Osteocyte (in vitro differentiated cells): ENCODE measurements around the gene STK31. TPM values are rescaled to one million over a fixed set of nuclear protein-coding genes. Genes with fewer than 3 reads are reported as not detected.
"Not testable (repeated sequence)": the region's sequence is repeated elsewhere in the genome, so short reads cannot be mapped to it uniquely, and the experiment has no call there.

Source experiments
- DNase-seq: peaks from one replicate; pipeline ENCODE4 v3.0.0; 2021; ENCODE audit warnings: mixed read lengths; ENCODE audit not compliant: unreplicated experiment; ENCODE audit errors: extremely low spot score
- H3K27ac Mint-ChIP-seq: one replicate; pipeline ENCODE4 v1.8.0; 2021; ENCODE audit warnings: mild to moderate bottlenecking, mixed read lengths; ENCODE audit not compliant: unreplicated experiment
- H3K27me3 Mint-ChIP-seq: one replicate; pipeline ENCODE4 v1.8.0; 2021; ENCODE audit warnings: mixed read lengths; ENCODE audit not compliant: unreplicated experiment
- H3K36me3 Mint-ChIP-seq: one replicate; pipeline ENCODE4 v1.8.0; 2021; ENCODE audit warnings: mixed read lengths; ENCODE audit not compliant: unreplicated experiment
- H3K4me1 Mint-ChIP-seq: one replicate; pipeline ENCODE4 v1.8.0; 2021; ENCODE audit warnings: mixed read lengths; ENCODE audit not compliant: unreplicated experiment
- H3K4me3 Mint-ChIP-seq: one replicate; pipeline ENCODE4 v1.8.0; 2021; ENCODE audit warnings: mild to moderate bottlenecking, moderate library complexity, mixed read lengths; ENCODE audit not compliant: unreplicated experiment
- H3K9me3 Mint-ChIP-seq: one replicate; pipeline ENCODE4 v1.8.0; 2021; ENCODE audit warnings: mixed read lengths; ENCODE audit not compliant: unreplicated experiment
- CTCF ChIP-seq: fragments of 200-600 bp; sonication (generic); IDR thresholded peaks from 2 replicates; pipeline ENCODE4 v1.5.0; 2021; ENCODE audit warnings: antibody characterized with exemption, mild to moderate bottlenecking, moderate library complexity
- total RNA-seq: library from RNA; stranded (reverse); gene quantifications from 2 replicates; pipeline ENCODE4 v1.2.1, GENCODE V29; 2021

The STK31 gene
- total RNA-seq, 1 donor from 2014 or later = 0.35 TPM

GRCh38 chr7:23721456-23721855 lies 11.4 kb downstream of the STK31 start:
- Mint-ChIP-seq H3K27me3 (peaks cover 10% of the 10 kb centered on the region), H3K9me3 (no peaks in the 10 kb centered on the region), H3K4me3 (no peak overlapping the region), H3K4me1 (no peaks in the 10 kb centered on the region), H3K27ac (no peak overlapping the region), H3K36me3 (no peaks in the 10 kb centered on the region)
- no peak for DNase-seq
- TF ChIP-seq CTCF = no peak

- H3K27ac Mint-ChIP-seq, H3K36me3 Mint-ChIP-seq, H3K4me1 Mint-ChIP-seq, DNase-seq, H3K9me3 Mint-ChIP-seq, H3K4me3 Mint-ChIP-seq: not testable (repeated sequence)
- peaks cover 10% of the 10 kb centered on the region for H3K27me3 Mint-ChIP-seq
Observed at GRCh38 chr7:23722587-23723216, 12.7 kb downstream of the STK31 start.

- H3K4me1 Mint-ChIP-seq, DNase-seq, H3K36me3 Mint-ChIP-seq, H3K9me3 Mint-ChIP-seq, H3K27ac Mint-ChIP-seq, H3K4me3 Mint-ChIP-seq: not testable (repeated sequence)
- H3K27me3 Mint-ChIP-seq = peaks cover 10% of the 10 kb centered on the region
Observed at GRCh38 chr7:23724113-23724512, 14.1 kb downstream of the STK31 start.

GRCh38 chr7:23742051-23742450 lies 32.0 kb downstream of the STK31 start:
- no peaks in the 10 kb centered on the region for H3K4me1 Mint-ChIP-seq
- TF ChIP-seq CTCF = no peak
- peaks cover 18% of the 10 kb centered on the region for H3K9me3 Mint-ChIP-seq
- no peak overlapping the region for H3K27ac Mint-ChIP-seq
- H3K27me3 Mint-ChIP-seq = no peaks in the 10 kb centered on the region
- no peak overlapping the region for H3K4me3 Mint-ChIP-seq
- H3K36me3 Mint-ChIP-seq = no peaks in the 10 kb centered on the region
- DNase-seq = no peak

GRCh38 chr7:23743226-23743625 lies 33.2 kb downstream of the STK31 start:
- Mint-ChIP-seq H3K4me3 (no peak overlapping the region), H3K27ac (no peak overlapping the region), H3K27me3 (no peaks in the 10 kb centered on the region), H3K9me3 (peaks cover 18% of the 10 kb centered on the region), H3K36me3 (no peaks in the 10 kb centered on the region), H3K4me1 (no peaks in the 10 kb centered on the region)
- TF ChIP-seq CTCF = no peak
- DNase-seq = no peak

GRCh38 chr7:23746629-23747028 lies 36.6 kb downstream of the STK31 start:
- Mint-ChIP-seq H3K27me3 (peaks cover 17% of the 10 kb centered on the region), H3K36me3 (no peaks in the 10 kb centered on the region), H3K9me3 (peaks cover 18% of the 10 kb centered on the region), H3K4me3 (no peak overlapping the region), H3K27ac (no peak overlapping the region), H3K4me1 (no peaks in the 10 kb centered on the region)
- no peak for TF ChIP-seq CTCF
- DNase-seq = no peak
